HG03064 (cell line): ENCODE measurements around the gene RNF144B.

Source experiments
- ATAC-seq: cut with Tn5 transposase; IDR thresholded peaks from one replicate; pipeline ENCODE4 v1.9.1; 2021; ENCODE audit warnings: low read depth; ENCODE audit not compliant: unreplicated experiment

Gene RNF144B

GRCh38 chr6:18473755-18474154 lies 86.6 kb downstream of the RNF144B start:
- ATAC-seq, result no peak

GRCh38 chr6:18477301-18477941 lies 90.3 kb downstream of the RNF144B start:
- ATAC-seq, result no peak

- ATAC-seq, result no peak
Observed at GRCh38 chr6:18478610-18479009, 91.5 kb downstream of the RNF144B start.

- ATAC-seq, result no peak
Observed at GRCh38 chr6:18481870-18482269, 94.7 kb downstream of the RNF144B start.

- ATAC-seq, result no peak
Observed at GRCh38 chr6:18485660-18486435, 98.7 kb downstream of the RNF144B start.

GRCh38 chr6:18488004-18488403 lies 100.9 kb downstream of the RNF144B start:
- ATAC-seq, result no peak

- ATAC-seq, result no peak
Observed at GRCh38 chr6:18488526-18489270, 101.5 kb downstream of the RNF144B start.

GRCh38 chr6:18489335-18489734 lies 102.2 kb downstream of the RNF144B start:
- no peak for ATAC-seq

- no peak for ATAC-seq
Observed at GRCh38 chr6:18491308-18492045, 104.3 kb downstream of the RNF144B start.

- no peak for ATAC-seq
Observed at GRCh38 chr6:18492972-18493371, 105.8 kb downstream of the RNF144B start.

- ATAC-seq, result no peak
Observed at GRCh38 chr6:18493382-18493891, 106.3 kb downstream of the RNF144B start.

GRCh38 chr6:18493925-18494324 lies 106.8 kb downstream of the RNF144B start:
- no peak for ATAC-seq

- ATAC-seq, result no peak
Observed at GRCh38 chr6:18495236-18495635, 108.1 kb downstream of the RNF144B start.

GRCh38 chr6:18496462-18496861 lies 109.3 kb downstream of the RNF144B start:
- ATAC-seq, result no peak

- ATAC-seq, result no peak
Observed at GRCh38 chr6:18497006-18497405, 109.9 kb downstream of the RNF144B start.

GRCh38 chr6:18498408-18498807 lies 111.3 kb downstream of the RNF144B start:
- no peak for ATAC-seq

- ATAC-seq, result no peak
Observed at GRCh38 chr6:18500921-18501662, 113.9 kb downstream of the RNF144B start.

- no peak for ATAC-seq
Observed at GRCh38 chr6:18501663-18502013, 114.5 kb downstream of the RNF144B start.

- no peak for ATAC-seq
Observed at GRCh38 chr6:18503206-18503592, 116.0 kb downstream of the RNF144B start.
